ENCODE measurements around the gene METTL3. TPM values are rescaled to one million over a fixed set of nuclear protein-coding genes. Genes with fewer than 3 reads are reported as not detected.

Gene METTL3
- total RNA-seq (2022; extraction: Qiagen RNA extraction), result 45.6 to 48.8 TPM (median 47.2 TPM) in 5 replicates

DNA sequence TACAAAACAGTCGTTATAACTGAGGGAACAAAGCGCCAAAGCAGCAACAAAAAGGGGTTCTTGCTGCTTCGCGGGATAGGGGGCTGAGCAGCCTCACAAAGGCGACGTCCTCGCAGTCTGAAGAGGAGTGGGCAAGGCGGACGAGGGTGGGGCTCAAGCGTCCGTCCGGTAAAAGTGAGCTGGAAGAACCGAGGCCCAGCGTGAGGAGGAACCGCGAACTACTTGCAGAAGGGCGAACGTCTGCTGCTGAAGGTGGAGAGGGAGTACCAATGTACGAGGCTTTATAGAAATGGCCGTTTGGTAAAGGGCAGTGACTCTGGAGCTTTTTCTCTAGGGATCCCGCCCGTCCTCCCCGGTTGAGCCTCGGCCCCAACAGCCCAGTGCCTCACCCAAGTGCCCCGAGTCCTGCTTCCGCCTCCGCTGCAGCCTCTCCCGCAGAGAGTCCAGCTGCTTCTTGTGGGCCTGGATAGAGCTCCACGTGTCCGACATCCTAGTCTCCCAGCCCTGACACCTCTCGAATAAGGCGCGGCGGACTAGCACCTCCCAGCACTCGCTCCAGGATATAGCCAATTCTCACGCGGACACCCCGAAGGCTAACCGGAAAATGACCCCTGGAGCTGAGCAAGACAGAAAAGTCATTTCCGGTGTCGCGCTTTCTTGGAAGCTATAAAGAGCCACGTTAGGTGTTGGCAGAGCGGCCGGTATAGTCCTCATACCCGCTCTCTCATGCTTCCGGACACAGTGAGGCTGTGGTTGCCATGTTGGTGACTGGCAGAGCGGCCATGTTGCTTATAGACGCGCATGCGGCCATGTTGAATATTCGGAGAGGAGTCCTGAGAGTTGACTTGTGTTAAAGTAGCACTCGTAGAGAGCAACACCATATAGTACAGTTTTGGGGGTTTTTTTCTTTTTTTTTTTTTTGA lies at the start of gene METTL3:
METTL3 (minus strand) TSS at position 606 of the 923 bp plus-strand sequence; CDS start at position 489, 117 bp downstream.

DNA sequence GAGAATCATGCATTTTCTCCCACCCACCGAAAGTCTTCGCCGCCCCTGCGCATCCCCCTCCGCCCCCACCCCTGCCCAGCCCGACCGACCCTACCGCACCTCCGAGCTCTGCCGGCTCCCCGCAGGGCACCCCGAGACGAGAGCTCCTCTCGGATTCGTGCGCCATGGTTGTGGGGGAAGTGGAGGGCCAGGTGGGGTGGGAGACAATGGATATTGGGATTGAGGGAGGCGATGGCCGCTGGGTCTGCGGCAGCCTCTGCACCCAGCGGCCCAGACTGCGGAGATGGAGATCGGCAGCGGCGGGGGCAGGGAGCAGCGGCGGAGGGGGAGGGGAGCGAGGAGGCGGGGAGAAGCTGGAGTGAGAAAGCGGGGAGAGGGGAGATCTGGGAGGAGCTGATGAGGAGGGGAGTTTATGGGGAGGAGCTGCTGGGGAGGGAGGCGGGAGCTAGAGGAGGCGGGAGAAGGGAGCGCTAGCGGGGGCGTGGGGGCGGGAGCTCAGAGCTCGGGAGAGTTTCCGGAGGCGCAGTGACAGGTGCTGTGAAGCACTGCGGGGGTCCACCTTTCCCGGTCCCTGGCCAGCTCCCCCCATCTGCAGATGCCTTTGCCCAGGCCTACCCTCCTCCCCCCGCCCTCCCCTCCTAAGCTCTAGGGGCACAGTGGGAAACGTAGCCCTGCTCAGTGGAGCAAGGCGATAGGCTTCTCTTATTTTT lies 15.0 kb upstream of the METTL3 start, which contains the start of gene SALL2:
SALL2 (minus strand) TSS at position 385 of the 710 bp plus-strand sequence; CDS start at position 166, 219 bp downstream.

DNA sequence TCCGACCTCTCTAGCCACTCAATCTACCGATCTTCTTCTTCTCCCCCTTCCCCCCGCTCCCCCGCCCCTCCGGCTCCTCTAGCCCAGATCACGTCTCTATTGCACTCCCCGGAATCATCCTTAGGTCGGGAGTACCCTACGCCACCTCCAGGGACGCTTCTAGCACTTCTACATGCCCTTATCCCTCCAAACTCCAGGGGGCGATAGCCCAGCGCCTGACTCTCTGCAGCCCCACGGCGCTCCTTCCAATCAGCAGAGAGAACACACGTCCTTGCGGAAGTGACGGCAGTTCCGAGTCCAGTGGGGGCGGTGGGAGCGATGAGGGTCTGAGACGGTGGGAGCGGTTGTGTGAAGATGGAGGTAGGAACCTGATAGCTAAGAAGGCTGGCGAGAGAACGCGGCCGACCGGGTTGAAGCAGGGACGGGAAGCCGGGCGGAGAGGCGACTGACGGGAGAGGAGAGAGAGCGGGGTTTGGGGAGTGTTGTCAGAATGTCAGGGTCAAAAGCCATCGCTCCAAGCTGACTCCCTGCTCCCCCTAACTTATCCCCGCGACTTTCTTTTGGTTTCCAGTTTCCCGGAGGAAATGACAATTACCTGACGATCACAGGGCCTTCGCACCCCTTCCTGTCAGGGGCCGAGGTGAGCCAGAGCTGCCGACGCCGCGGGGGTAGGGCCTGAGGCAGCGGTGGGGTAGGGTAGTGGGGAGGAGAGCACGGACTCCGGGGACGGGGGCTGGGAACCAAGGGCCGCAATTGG lies 34.0 kb downstream of the METTL3 start, which contains the start of the genes RAB2B and TOX4:
RAB2B (minus strand) TSS at position 35 of the 757 bp plus-strand sequence. CDS start 87 bp downstream, outside the sequence.
TOX4 (plus strand) TSS at position 271 of the 757 bp plus-strand sequence; CDS start at position 355, 84 bp downstream.

DNA sequence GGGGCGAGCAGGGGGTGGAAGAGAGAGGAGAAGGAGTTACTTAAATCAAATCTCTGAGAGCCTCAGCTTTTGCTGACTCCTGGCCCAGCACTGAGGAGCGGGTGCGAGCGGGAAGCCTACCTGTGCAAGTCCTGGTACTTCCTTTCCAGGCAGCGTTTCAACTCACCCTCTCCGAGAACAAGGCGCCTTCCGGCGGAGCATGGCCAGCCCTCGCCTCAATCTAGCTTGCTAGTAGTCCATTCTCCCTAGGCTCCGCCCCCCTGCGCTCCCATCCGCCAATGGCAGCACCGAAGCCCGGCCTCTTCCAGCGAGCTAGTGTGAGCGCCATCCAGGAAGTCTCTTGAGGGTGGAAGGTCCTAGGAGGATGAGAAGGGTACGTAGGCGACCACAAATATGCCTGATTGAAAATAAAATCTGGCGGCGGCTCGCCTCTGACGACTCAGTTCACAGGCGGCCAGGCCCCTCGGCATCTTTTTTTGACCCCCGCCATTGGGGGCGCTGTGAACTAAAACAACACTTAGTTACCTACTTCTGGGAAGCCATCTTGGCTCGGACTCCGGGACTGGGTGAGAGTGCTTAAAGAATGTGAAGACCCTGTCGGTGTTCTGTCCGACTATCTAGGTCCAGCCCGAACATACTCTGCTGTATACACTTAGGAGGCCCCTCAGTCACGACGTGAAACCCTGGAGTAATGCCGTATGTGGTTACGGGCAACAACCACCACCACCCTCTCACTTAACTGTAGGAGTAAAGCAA lies 55.0 kb downstream of the METTL3 start, which contains the start of gene CHD8:
CHD8 (minus strand) TSS at position 212 of the 756 bp plus-strand sequence. CDS start 24,480 bp downstream, outside the sequence.

Other genes with a start within 250 kb of the METTL3 start
- gene HNRNPC, start 241.9 kb downstream of the METTL3 start, total RNA-seq (2022; extraction: Qiagen RNA extraction), result 745 to 1,119 TPM (median 806 TPM) in 5 replicates
- gene RPGRIP1, start 231.3 kb downstream of the METTL3 start, total RNA-seq (2022; extraction: Qiagen RNA extraction), result 0.09 to 0.25 TPM (median 0.17 TPM) in 5 replicates
- 92.9 to 130 TPM (median 100 TPM) in 5 replicates for gene SUPT16H, start 127.3 kb downstream of the METTL3 start, total RNA-seq (2022; extraction: Qiagen RNA extraction)
- 37.0 to 42.1 TPM (median 38.7 TPM) in 5 replicates for gene CHD8, start 55.2 kb downstream of the METTL3 start, total RNA-seq (2022; extraction: Qiagen RNA extraction)
- gene RAB2B, start 34.4 kb downstream of the METTL3 start, total RNA-seq (2022; extraction: Qiagen RNA extraction), result 10.7 to 17.5 TPM (median 13.0 TPM) in 5 replicates
- gene TOX4, start 34.1 kb downstream of the METTL3 start, total RNA-seq (2022; extraction: Qiagen RNA extraction), result 63.5 to 74.1 TPM (median 69.5 TPM) in 5 replicates
- gene SALL2, start 15.0 kb upstream of the METTL3 start, total RNA-seq (2022; extraction: Qiagen RNA extraction), result 0.49 to 0.98 TPM (median 0.69 TPM) in 5 replicates
- gene OR10G3, start 68.7 kb upstream of the METTL3 start, total RNA-seq (2022; extraction: Qiagen RNA extraction), result not detected in 5 replicates
- not detected in 5 replicates for gene OR10G2, start 123.6 kb upstream of the METTL3 start, total RNA-seq (2022; extraction: Qiagen RNA extraction)
- gene OR4E2, start 142.5 kb upstream of the METTL3 start, total RNA-seq (2022; extraction: Qiagen RNA extraction), result not detected in 5 replicates
- not detected in 5 replicates for gene OR4E1, start 162.5 kb upstream of the METTL3 start, total RNA-seq (2022; extraction: Qiagen RNA extraction)

Measured in A549 treated with Hydrocortisone at 1 μM for 4 hours (cell line).